HG03135 (cell line): ENCODE results near the gene PSMB2.

ENCODE experiments used
- ATAC-seq: cut with Tn5 transposase; IDR thresholded peaks from one replicate; pipeline ENCODE4 v1.9.1; 2021; ENCODE audit warnings: mild to moderate bottlenecking, moderate library complexity; ENCODE audit not compliant: unreplicated experiment

Gene PSMB2

DNA sequence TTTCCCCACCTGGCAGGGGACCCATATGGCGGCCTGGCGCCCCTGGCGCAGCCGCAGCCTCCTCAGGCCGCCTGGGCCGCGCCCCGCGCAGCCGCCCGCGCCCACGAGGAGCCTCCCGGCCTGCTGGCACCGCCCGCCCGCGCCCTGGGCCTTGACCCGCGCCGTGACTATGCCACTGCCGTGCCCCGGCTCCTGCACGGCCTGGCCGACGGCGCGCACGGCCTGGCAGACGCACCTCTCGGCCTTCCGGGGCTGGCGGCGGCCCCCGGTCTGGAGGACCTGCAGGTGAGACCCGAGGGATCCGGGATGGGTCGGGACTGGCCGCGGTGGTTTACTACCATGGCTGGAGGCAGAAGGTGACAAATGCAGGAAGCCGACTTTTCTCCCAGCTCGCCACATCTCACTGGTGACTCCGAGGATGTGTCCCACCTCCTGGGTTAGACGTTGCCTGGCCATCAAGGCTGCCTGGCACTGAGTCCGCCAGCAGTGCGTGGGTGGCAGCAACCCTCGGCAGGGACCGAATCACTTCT, 67.1 kb downstream of the PSMB2 start:
- no peak for ATAC-seq

DNA sequence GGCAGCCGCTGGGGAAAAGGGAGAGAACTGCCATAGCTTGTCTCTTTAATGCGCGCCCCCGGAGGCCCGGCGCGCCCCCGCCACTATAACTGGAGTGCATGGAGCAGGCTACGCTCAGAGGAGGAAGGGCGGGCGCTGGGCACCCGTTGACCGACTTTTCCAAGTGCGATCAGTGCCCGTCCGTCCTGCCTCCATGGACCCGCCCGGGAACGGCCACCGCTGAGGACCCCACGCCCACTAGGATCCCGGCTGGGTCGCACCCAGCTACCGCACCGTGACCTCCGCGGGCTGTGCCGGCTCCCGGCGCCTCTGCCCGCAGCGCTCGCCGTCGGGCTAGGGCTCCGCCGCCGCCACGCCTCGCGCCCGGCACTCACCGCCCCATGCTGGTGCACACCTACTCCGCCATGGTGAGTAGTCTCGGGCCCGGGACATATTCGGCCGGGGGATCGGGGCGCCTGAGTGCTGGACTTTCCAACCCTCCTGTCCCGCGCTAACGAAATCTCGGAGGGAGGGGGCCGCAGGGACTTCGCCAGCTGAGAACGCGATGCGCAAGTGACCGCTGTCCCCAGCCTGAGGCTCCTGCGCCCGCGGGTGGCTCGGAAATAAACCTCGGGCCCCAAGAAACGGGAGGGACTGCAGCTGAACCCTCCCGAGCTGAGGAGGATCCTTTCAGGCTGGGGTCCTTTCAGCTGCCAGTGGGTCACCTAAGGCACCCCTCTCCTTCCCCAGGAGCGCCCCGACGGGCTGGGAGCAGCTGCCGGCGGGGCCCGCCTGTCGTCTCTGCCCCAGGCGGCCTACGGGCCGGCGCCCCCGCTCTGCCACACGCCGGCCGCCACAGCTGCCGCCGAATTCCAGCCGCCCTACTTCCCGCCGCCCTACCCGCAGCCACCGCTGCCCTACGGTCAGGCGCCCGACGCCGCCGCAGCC, 67.9 kb downstream of the PSMB2 start, which contains the start of gene TFAP2E:
Gene TFAP2E, plus strand, starts transcription at position 117 of the 927 bp plus-strand sequence. Its CDS starts 264 bp downstream, at position 381.
- ATAC-seq: no peak

DNA sequence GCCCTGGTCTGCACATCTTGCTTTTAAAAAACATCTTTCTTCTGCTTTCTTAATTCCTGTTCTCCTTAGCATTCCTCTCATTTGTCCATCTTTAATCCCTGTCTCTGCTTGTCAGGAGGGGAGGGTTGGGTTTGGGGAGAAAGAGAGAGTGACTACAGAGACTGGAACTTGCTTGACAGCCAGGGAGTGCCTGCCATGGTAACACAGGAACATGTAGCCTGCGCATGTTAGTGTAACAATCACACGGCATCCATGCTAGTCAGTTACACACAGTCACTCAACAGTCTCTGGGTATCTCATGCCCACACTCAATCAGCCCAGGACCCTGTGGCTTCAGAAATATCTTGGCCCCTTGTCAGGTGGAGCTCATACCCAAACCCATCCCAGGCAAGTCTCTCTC, 69.0 kb downstream of the PSMB2 start:
- no peak for ATAC-seq

DNA sequence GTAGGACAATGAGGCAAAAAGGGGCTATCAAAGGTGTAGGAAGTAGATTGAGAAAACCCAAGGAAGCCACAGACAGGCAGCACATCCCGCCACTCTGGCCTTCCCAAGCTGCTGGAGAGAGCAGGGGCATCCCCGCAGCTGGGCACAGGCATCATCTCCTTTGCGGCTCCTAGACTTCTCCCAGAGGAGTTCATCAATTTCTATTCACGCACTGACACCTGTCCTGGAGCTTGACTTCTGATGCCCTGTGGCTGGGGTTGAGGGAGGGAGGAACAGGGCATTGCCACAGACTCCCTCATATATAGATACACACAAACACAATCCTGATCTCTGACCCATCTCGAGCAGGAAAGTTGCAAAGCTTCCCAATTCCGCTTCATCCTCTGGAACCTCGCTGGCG, 70.1 kb downstream of the PSMB2 start:
- no peak for ATAC-seq

DNA sequence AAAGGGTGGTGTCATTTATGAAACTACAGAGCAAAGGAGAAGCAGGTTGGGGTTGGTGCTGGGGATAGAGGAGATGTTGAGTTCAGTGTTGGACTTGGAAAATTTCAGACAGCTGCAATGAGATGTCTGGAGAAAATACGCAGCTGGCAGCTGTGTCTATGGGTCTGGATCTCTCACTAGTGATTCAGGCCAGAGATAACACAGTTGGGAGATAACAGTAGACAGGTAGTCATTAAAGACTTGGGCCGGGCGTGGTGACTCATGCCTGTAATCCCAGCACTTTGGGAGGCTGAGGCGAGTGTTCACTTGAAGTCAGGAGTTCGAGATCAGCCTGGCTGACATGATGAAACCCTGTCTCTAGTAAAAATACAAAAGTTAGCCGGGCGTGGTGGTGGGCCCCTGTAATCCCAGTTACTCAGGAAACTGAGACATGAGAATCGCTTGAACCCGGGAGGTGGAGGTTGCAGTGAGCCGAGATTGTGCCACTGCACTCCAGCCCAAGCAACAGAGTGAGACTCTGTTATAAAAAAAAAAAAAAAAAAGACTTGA, 70.7 kb downstream of the PSMB2 start:
- no peak for ATAC-seq

DNA sequence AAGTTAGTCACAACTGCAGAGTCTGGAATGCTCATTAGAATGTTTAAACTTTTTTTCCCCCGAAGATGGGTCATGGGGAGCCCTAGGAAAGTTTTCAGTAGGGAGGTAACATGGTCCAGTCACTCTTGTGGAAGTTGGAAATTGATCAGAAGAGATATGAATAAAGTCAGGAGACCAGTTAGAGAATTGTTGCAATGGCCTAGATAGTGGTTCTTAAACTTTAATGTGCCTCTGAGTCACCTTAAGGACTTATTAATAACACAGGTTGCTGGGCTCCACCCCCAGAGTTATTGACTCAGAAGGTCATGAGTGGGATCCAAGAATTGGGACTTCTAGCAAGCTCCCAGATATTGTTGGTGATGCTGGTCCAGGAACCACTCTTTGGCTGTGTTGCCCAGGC, 71.4 kb downstream of the PSMB2 start:
- ATAC-seq: no peak

DNA sequence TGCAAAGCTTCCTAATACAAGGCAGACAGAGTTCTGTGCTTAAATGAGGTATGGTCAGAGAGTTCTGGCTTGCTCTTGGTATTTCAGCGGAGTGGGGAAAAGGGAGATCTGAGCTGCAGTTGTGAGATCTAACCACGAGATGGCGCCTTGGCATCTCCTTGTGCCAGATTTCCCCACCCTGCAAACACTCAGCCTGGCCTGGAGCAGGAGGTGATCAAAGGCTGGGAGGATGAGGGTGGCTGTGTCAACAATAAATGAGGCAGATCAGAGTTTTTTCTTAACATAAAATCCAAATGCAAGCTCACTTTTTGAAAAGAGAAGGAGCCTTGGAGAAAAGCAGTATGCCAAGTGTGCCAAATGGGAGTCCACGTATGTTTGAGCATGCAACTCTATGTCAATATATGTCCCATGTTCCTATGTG, 72.3 kb downstream of the PSMB2 start:
- no peak for ATAC-seq

DNA sequence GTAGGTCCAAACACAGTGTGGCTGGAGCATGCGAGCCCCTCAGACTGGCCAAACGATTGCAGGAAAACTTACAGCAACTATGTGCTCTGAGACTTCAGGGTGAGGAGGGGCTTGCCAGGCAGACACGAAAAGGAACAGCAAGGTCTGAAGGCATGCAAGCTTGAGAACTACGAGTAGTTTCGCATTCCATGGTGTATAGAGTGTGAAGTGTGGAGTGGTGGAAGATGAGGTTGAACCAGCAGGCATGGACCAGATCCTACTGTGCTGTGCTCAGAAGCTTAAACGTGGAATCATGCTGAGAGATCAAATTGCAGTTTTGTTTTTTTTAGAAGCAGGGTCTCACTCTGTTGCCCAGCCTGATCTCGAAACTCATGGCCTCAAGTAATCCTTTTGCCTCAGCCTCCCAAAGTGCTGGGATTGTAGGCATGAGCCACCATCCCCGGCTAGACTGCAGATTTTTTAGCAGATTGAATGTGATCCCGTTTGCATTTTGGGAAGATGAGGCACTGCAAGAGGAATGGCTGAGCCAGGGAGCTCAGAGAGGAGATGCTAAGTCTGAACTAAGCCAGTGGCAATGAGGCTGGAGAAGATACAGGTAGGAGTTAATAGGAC, 73.3 kb downstream of the PSMB2 start:
- ATAC-seq: no peak

DNA sequence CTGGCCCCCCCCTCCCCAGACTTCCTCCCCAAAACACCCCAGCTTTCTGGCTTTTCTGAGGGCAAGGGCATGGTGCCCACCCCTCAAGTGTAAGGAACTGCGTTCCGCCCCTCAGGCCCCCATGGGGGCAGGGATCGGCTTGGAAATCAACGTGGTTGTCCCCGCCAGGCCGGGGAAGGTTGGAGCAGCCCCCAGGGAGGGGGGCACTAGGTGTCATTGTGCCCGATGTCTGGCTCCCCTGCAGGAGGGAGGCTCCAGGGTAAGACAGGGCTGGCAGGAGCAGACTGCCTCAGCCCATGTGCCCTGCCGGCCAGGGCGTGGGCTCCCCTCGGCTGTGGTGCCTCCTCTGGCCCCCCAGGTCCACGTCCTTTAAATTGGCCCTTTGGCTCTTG, 75.6 kb downstream of the PSMB2 start:
- no peak for ATAC-seq

DNA sequence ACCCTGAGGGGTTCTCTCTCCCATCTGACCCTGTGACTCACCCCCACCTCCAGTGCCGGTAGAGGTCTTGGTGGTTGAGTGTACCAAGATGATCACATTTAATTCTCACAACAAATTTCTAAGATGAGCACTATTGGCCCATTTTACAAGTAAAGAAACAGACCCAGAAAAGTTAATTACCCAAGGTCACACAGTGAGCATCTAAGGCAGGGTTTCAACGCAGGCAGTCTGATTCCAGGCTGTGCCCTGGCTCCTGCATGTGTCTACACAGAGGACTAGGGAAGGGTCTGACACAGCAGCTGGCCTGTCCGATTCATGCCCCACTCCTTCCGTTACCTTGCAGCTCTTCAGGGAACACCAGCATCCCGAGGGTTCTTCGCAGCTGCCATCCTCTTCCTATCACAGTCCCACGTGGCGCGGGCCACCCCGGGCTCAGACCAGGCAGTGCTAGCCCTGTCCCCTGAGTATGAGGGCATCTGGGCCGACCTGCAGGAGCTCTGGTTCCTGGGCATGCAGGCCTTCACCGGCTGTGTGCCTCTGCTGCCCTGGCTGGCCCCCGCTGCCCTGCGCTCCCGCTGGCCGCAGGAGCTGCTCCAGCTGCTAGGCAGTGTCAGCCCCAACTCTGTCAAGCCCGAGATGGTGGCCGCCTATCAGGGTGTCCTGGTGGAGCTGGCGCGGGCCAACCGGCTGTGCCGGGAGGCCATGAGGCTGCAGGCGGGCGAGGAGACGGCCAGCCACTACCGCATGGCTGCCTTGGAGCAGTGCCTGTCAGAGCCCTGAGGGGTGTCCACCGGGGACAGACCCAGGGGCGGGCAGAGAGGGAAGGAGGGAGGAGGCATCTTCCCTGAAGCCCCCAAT, 76.2 kb downstream of the PSMB2 start:
- ATAC-seq: no peak

DNA sequence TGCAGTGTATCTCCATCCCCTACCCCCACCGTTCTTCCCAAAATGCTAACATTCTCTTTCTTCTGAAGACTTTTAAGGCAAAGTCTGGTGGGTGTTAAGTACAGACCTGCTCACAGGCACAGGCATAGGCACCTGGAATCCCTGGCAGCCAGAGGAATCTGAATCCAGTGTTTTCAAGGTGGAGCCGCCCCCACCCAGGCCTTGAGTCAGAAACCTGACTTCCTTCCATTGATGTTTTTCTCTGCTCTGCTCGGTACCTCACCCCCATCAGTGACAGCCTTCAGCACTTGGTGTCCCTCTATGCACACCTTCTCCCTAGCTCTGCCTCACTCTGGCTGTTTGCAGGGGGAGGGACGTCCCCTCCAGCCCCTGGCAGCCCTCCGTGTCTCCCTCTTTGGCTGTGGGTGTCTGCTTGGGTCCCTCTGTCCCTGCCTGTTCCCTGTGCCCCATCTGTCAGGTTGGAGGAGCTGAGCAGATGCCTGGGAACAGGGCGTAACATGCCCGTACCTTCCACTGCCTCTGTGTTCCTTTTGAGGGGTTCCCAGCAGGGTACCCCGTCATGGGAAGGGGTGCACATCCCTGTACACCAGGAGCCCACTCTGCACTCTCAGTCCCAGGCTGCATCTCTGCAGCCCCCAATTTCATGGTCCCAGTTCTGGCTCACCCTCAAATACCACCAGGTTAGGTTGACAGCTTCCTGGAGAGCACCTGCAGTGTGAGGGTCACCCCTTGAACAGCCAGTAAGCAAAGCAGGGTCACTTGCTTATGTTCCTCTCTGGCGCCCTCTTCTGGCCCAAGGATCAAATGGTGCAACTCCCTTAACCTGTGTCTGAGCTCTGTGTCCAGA, 77.1 kb downstream of the PSMB2 start:
- ATAC-seq: peak; percentile 52

DNA sequence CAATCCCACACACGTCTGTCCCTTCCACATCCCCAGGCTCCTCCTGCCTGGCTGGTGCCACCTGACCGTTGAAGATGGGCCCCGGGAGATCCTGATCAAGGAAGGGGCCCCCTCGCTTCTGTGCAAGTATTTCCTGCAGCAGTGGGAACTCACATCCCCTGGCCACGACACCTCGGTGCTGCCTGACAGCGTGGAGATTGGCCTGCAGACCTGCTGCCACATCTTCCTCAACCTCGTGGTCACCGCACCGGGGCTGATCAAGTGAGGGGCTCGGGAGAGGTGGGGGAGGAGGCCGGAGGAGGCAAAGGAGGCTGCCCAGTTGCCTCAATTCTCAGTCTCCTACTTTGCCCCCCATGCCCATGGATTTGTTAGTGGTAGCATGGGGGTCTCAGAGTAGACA, 78.2 kb downstream of the PSMB2 start:
- no peak for ATAC-seq

DNA sequence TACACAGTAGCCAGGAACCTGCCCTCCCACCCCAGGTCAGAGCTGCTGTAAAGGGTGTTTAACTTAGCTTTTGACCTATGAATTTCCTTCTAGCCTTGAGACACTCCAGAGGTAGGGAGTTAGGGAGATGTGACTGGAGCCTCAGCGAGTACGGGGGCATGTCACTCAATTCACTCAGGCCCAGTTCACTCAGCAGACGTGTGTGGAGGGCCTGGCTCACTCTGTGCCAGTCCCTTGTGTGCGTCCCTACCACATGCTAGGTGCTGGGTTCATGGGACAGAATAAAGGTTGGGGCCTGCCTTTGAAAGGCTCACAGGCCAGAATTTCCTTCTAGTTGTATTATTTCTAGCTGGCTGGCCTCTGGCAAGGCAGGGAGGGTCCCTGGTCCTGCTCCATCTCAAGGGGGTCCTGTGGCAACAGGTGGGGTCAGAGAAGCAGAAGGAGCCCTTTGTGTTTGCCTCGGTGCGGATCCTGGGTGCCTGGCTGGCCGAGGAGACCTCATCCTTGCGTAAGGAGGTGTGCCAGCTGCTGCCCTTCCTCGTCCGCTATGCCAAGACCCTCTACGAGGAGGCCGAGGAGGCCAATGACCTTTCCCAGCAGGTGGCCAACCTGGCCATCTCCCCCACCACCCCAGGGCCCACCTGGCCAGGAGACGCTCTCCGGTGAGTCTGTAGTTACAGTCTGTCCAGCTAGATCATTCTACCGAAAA, 79.2 kb downstream of the PSMB2 start:
- no peak for ATAC-seq

DNA sequence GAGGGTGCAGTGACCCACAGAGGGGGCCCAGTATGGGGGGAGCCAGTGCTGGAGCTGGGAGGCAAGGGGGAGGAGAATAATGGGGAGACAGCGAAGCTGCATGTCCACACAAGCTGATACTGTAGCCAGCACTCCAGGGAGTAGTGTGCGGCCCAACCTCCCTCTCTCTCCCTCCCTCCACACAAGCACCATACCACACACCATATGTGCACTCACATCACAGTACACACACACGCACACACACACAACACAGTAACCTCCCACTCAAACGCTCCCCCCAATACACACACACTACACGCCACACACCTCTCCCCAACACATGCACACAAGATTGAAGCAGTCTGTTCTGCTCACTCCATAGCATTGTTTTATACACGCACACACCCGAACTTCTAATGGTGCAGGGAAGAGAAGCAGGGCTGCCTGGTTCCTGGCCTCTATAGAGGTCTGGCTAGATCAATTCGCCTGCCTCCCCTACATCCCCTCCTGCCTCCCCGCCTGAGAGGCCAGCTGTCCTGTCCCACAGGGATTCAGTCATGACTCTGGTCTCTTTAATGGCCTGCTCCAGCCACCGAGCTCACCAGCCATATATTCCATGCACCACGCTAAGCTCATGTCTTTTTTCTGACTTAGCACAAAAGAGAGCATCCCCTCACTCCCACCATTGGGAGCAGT, 79.9 kb downstream of the PSMB2 start:
- ATAC-seq: no peak

DNA sequence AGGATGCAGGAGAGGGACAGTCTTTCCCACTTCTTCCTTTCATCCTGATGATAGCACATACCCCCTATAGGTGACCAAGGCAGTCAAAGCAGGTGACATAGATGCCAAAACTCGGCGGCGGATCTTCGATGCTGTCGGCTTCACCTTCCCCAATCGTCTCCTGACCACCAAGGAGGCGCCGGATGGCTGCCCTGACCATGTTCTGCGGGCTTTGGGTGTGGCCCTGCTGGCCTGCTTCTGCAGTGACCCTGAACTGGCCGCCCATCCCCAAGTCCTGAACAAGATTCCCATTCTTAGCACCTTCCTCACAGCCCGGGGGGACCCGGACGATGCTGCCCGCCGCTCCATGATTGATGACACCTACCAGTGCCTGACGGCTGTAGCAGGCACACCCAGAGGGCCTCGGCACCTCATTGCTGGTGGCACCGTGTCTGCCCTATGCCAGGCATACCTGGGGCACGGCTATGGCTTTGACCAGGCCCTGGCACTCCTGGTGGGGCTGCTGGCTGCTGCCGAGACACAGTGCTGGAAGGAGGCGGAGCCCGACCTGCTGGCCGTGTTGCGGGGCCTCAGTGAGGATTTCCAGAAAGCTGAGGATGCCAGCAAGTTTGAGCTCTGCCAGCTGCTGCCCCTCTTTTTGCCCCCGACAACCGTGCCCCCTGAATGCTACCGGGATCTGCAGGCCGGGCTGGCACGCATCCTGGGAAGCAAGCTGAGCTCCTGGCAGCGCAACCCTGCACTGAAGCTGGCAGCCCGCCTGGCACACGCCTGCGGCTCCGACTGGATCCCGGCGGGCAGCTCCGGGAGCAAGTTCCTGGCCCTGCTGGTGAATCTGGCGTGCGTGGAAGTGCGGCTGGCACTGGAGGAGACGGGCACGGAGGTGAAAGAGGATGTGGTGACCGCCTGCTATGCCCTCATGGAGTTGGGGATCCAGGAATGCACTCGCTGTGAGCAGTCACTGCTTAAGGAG, 80.8 kb downstream of the PSMB2 start:
- no peak for ATAC-seq

DNA sequence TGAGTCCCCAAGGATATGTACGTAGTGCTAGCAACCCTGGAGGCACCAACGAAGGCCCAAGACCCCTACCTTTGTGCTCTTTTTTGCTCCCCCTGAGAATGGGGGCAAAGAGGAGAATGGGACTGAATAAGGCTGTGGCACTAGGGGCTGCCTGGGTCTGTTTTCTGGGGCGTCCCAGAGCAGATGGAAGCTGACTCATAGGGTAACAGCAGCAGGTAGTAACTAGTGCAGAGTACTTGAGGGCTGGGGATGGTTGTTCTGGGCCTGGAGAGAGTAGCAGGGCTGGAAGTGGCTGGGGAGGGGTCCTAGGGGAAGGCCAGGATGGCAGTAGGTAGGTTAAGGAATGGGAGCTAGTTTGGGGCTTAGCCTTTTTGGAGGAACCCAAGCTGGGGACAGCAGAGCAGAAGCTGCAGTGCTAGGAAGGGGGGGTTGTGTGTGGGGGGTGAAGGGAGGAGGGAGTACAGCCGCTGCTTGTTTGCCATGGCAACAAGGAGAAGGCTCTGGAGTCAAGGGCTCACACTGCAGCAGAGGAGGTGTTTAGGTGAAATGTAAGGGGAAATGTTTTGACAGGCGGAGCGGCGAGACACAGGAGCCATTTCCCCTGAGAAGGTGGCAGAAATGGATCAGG, 81.9 kb downstream of the PSMB2 start:
- no peak for ATAC-seq
